Large intestine (tissue), 3 donors: ENCODE measurements around the gene VPS51. TPM values are rescaled to one million over a fixed set of nuclear protein-coding genes. Genes with fewer than 3 reads are reported as not detected.
"Not testable (repeated sequence)": the region's sequence is repeated elsewhere in the genome, so short reads cannot be mapped to it uniquely, and the experiment has no call there.

ENCODE experiments used
- DNase-seq, 2 donors: peaks; one replicate each; pipeline versions ENCODE4 v3.0.0 to v3.0.0-alpha.2; 2013
- H3K27ac ChIP-seq: one replicate; pipeline ENCODE4 v1.5.1; 2013; ENCODE audit warnings: low read length
- H3K27me3 ChIP-seq: 2 replicates; pipeline ENCODE4 v1.6.1; 2013; ENCODE audit warnings: low read length; ENCODE audit not compliant: control insufficient read depth, insufficient read depth
- H3K36me3 ChIP-seq: 2 replicates; pipeline ENCODE4 v1.6.1; 2013; ENCODE audit warnings: low read length; ENCODE audit not compliant: control insufficient read depth, insufficient read depth
- H3K4me1 ChIP-seq: one replicate; pipeline ENCODE4 v1.6.1; 2013; ENCODE audit warnings: low read length; ENCODE audit not compliant: control insufficient read depth, insufficient read depth
- H3K4me3 ChIP-seq: one replicate; pipeline ENCODE4 v1.5.1; 2013; ENCODE audit warnings: low read length
- H3K9me3 ChIP-seq: one replicate; pipeline ENCODE4 v1.6.1; 2013; ENCODE audit warnings: mild to moderate bottlenecking, low read depth, low read length, moderate library complexity; ENCODE audit not compliant: control insufficient read depth
- WGBS: methylation state at CpG from one replicate; pipeline ENCODE4 v1.1.5; 2013; ENCODE audit warnings: low lambda C conversion rate; ENCODE audit not compliant: insufficient coverage; 5-methylcytosine and 5-hydroxymethylcytosine counted together
- polyA plus RNA-seq: library from polyadenylated mRNA; unstranded; fragments of 120-200 nt; gene quantifications from one replicate; pipeline ENCODE4 v1.2.1, GENCODE V29; 2013

Gene VPS51
- polyA plus RNA-seq, 1 donor = 102 TPM

DNA sequence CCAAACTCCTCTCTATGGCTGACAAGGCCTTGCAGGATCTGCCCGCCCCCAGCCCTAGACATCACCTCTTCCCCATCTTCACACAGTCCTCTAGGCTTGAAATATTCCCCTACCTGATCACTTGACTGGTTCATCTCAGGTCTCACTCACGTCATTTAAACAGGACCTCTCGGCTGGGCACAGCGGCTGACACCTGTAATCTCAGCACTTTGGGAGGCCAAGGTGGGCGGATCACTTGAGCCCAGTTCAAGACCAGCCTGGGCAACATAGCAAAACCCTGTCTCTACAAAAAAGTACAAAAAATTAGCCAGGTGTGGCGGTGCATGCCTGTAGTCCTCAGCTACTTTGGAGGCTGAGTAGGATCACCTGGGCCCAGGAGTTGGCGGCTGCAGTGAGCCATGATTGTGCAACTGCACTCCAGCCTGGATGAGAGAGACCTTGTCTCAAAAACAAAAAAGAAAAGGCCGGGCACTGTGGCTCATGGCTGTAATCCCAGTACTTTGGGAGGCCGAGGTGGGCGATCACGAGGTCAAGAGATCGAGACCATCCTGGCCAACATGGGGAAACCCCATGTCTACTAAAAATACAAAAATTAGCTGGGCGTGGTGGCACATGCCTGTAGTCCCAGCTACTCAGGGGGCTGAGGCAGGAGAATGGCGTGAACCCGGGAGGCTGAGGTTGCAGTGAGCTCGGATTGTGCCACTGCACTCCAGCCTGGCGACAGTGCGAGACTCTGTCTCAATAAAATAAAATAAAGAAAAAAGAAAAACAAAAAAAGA is 23.1 kb downstream of the VPS51 start:
- not testable (repeated sequence) for H3K4me3 ChIP-seq, DNase-seq, H3K9me3 ChIP-seq, H3K27ac ChIP-seq, H3K27me3 ChIP-seq
- Histone ChIP-seq H3K36me3 (peaks cover 41% of the 10 kb centered on the region), H3K4me1 (peaks cover 37% of the 10 kb centered on the region)
- 100% methylated on average over 3 of the region's 18 CpGs for WGBS

DNA sequence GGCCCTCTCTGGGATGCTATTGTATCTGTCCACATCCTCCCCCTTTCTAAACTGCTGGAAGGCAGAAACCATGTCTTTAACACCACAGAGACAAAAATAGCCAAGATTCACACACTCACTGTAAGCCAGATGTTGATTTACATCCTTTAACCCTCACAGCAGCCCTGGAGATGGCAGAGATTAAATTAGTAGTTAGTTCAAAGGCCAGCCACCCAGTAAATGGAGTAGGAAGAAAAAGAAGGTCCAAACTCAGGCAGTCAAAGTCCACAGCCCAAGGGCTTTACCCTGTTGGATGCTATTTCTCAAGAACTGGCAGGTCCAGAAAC is 23.6 kb downstream of the VPS51 start:
- Histone ChIP-seq H3K27me3 (no peaks in the 10 kb centered on the region), H3K36me3 (peaks cover 46% of the 10 kb centered on the region), H3K27ac (no peak overlapping the region), H3K4me1 (peaks cover 37% of the 10 kb centered on the region), H3K9me3 (no peaks in the 10 kb centered on the region), H3K4me3 (no peak overlapping the region)
- DNase-seq = peak in 1 of 2 donors; percentile 28

DNA sequence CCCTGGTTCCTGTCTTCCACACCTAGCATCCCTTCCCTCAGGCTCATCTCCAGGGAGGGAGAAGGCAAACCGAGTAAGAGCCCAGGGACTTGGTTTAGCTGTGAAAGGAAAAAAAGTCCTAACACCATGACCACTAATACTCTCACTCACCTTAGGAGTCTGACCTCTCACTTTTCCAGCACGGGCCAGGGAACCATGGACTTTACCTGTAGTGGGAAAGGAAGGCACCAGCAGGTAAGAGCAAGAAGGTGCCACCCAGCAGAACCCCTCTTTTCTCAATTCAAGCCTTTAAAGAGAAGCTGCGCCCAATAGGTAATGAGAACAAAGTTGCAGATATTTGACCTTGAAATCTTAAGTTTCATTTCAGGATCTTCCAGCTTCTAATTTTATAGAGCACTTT is 24.8 kb downstream of the VPS51 start:
- H3K4me3 ChIP-seq = peak overlapping the region; percentile 88

DNA sequence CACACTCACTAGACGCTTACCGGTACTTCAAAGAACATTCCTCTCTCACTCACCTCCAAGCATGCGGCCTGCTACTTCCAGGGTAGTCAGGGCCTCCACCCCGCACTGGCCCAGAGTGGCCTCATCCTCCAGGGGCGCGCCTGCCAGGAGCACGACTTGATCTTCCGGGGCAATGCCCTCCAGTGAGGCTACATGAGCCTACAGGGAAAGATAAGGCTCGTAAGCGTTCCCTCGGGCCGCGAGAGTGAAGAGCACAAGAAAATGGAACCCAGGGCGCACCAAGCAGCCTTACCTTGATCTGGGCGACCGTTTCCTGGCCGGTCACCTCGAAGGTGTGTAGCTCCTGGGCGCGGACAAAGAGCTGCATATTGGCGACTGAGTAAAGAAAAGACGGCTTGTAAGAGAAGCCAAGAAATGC is 25.4 kb downstream of the VPS51 start:
- Histone ChIP-seq H3K9me3 (no peaks in the 10 kb centered on the region), H3K27ac (peak overlapping the region; percentile 92), H3K27me3 (no peaks in the 10 kb centered on the region), H3K4me3 (peak overlapping the region; percentile 88), H3K4me1 (peaks cover 30% of the 10 kb centered on the region), H3K36me3 (peaks cover 54% of the 10 kb centered on the region)
- WGBS = no CpG with 5 or more reads among the region's 22 CpGs
- peak; percentile 83 to 87 for DNase-seq

More for the DNA sequence above, 24.8 kb downstream of the VPS51 start:
- Histone ChIP-seq H3K9me3 (no peaks in the 10 kb centered on the region), H3K27me3 (no peaks in the 10 kb centered on the region), H3K4me1 (peaks cover 37% of the 10 kb centered on the region), H3K36me3 (peaks cover 52% of the 10 kb centered on the region), H3K27ac (peak overlapping the region; percentile 92)
- no CpG with 5 or more reads among the region's 3 CpGs for WGBS
- DNase-seq = no peak

DNA sequence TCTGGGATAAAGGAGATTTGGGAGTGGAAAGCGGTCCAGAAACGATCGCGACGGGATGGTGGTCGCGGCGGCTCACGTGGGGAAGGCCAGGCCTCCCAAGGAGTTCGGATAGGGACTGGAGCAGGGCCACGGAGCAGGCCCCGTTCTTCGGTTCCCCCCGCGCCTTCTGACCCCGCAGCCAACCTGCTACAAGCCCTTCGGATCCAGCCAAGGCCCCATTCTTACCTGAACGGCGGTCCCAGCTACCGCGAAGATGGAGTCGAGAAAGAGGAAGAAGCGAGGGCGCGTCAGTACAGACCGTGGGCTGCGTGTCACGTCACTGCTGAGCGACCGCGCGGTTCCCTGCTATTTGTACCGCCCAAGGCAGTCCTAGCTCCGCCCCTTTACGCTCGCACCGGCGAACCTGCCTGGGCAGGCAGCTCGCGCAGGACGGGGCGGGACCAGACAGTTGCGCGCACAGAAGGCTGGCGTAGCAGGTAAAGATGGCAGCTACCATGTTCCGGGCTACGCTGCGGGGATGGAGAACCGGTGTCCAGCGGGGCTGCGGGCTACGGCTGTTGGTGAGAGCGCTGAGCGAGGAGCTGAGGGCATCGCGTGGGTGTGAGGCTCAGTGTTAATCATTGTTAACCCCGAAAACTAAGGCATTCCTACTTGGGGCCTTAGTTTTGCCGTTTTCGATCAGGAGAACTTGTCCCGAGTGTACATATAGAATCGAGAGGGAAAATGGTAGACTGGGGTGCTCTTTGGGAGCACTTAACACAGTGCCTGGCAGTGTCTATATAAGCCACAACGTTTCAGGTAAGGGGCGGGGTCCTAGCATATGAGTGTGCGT is 26.1 kb downstream of the VPS51 start, which contains the start of the genes FAU and MRPL49:
Gene FAU, minus strand, starts transcription at position 270 of the 832 bp plus-strand sequence. CDS start 321 bp downstream, outside the sequence.
Gene MRPL49, plus strand, starts transcription at position 457 of the 832 bp plus-strand sequence. Its CDS starts 26 bp downstream, at position 483.
- Histone ChIP-seq H3K27me3 (no peaks in the 10 kb centered on the region), H3K36me3 (peaks cover 60% of the 10 kb centered on the region), H3K4me1 (peaks cover 27% of the 10 kb centered on the region), H3K9me3 (no peaks in the 10 kb centered on the region), H3K4me3 (peak within 1 kb of the TSS; percentile 88), H3K27ac (peak within 1 kb of the TSS; percentile 92)
- 0% methylated on average over 1 of the region's 64 CpGs for WGBS
- peak; percentile 99 for DNase-seq

DNA sequence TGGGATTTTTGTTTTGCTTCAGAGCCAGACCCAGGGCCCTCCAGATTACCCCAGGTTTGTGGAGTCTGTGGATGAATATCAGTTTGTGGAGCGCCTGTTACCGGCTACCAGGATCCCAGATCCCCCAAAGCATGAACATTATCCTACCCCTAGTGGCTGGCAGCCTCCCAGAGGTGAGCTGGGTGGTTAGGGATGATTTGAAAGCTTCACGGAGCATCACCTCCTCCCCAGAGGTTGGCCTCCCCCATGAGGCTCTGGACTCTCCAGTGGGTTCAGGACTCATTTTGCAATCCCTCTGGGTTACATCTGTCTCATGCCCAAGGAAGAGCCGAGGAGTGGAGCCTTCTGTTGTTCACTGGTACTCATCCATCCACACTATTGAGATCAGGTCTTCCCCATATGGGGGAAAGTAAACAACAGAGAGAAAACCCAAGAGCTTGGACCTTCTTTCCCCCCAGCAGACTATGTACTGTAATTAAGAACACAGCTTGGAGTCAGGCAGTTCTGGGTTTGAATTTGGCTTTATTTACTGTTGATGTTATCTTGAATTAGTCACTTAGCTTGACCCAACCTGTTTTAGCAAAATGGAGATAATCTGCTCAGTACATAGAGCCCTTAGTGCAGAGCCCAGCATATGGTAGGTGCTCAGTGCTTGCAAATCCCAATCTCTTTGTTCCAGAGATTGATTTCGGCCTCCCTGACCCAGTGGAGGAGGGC is 28.6 kb downstream of the VPS51 start:
- peaks cover 69% of the 10 kb centered on the region for H3K36me3 ChIP-seq
- no peak for DNase-seq
- no CpG with 5 or more reads among the region's 5 CpGs for WGBS

DNA sequence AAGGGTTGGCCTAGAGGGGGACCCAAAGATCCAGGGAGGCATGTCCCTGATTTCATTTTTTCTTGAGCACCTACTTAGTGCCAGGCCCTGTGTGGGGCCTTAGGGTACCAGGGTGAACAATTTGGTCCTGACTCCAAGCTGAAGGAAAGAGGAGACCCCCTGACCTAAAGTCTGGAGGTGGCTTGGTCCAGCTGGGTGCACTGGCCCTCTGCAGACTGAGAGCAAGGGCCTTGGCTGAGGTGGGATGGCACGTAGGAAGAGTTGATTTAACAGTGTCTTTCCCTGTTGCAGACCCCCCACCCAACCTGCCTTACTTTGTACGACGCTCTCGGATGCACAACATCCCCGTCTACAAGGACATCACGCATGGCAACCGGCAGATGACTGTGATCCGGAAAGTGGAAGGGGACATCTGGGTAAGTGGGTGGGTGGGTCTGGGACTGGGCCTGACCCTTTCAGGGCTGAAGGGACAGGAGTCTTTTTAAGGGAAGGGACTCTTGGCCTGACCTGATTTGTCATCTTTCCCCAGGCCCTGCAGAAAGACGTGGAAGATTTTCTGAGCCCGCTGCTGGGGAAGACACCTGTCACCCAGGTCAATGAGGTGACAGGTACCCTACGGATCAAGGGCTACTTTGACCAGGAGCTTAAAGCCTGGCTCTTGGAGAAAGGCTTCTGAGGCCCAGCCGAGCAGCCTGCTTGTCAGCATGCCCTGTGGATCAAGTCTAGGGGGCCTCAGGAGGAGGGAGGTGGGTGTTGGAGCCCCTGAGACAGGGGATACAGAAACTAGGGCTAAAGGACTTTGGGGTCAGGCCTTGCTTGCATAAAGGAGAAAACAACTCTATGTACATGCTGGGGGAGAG is 29.4 kb downstream of the VPS51 start:
- no peaks in the 10 kb centered on the region for H3K9me3 ChIP-seq
- H3K27ac ChIP-seq = no peak overlapping the region
- no peak overlapping the region for H3K4me3 ChIP-seq
- DNase-seq = no peak
- H3K27me3 ChIP-seq = no peaks in the 10 kb centered on the region
- peaks cover 16% of the 10 kb centered on the region for H3K4me1 ChIP-seq
- H3K36me3 ChIP-seq = peaks cover 69% of the 10 kb centered on the region
- WGBS = no CpG with 5 or more reads among the region's 12 CpGs

More for the DNA sequence above, 28.6 kb downstream of the VPS51 start:
- Histone ChIP-seq H3K9me3 (no peaks in the 10 kb centered on the region), H3K4me3 (no peak overlapping the region), H3K27me3 (no peaks in the 10 kb centered on the region), H3K27ac (no peak overlapping the region), H3K4me1 (peaks cover 20% of the 10 kb centered on the region)

DNA sequence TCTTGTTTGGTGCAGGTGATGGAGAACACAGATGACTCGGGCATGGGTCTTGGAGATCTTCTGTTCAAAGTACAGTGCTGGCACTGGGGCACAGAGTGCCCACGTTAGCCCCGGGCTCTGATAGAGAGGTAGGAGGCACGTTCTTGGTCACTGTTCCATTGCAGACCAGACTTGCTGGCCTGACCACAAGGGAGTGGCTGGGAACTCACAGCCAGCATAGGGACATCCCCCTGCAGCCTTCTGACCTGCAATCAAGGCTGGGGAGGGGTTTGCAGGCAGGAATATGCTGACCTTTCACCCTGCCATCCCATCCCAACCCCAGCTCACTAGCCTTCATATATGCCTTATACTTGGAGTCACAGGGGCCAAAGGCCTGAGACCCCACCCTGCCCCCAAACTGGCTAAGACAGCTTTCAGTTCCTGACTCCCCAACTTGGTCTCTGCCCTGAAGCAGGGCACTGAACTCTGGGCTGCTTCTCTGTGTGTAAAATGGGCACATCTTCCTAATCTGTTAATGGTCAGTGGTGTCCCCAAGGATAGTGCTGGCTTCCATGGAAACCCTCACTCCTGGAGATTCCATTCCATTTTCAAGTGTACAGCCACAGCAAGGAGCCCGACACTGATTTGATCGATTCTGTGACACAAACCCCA is 30.7 kb downstream of the VPS51 start:
- Histone ChIP-seq H3K4me3 (no peak overlapping the region), H3K27me3 (no peaks in the 10 kb centered on the region), H3K27ac (no peak overlapping the region), H3K36me3 (peaks cover 74% of the 10 kb centered on the region), H3K4me1 (peaks cover 6% of the 10 kb centered on the region), H3K9me3 (no peaks in the 10 kb centered on the region)
- DNase-seq = no peak
- WGBS = no CpG with 5 or more reads among the region's 6 CpGs

DNA sequence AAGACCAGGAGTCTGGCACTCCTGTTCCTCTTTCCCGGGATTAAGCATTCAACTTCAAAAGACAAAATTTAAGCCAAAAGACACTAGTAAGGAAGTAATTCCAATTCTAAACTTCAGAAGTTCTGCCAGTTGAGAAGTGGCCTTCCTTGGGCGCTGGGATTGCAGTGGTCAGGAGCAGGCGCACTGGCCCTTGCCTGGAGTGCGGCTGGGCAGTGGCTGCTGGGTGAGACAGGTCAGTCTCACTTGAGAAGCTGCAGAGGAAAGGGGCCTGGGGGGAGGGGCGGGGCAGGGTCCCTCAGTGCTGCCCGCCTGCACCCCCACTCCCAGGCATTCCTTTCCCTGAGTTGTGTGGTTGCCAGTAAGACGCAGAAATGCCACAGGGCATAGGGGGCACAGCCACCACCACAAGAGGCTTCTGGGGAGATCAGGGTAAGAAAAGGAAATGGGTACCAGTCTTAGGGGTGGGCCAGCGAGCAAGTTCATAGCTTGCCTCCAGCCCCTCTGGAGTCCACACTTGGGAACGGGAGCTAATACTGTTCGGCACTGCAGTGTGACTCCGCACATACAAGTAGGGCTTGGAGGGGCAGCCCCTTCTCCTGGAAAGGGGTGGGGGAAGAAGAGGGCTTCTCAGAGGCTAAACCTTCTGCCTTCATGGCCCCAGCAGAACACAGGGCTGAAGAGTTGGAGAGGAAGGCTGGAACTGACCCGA is 31.6 kb downstream of the VPS51 start:
- Histone ChIP-seq H3K27ac (no peak overlapping the region), H3K36me3 (peaks cover 83% of the 10 kb centered on the region), H3K9me3 (no peaks in the 10 kb centered on the region), H3K4me1 (peaks cover 13% of the 10 kb centered on the region), H3K4me3 (no peak overlapping the region), H3K27me3 (no peaks in the 10 kb centered on the region)
- DNase-seq = no peak
- WGBS = 100% methylated on average over 2 of the region's 12 CpGs
